A549 treated with RU486 at 1 μM for 4 hours (cell line): ENCODE measurements around the gene LPO. TPM values are rescaled to one million over a fixed set of nuclear protein-coding genes. Genes with fewer than 3 reads are reported as not detected.

Experiments used
- total RNA-seq: library from RNA; stranded (reverse); fragments of 200-300 nt; extraction: Qiagen RNA extraction; gene quantifications from 5 replicates; pipeline ENCODE4 v1.2.3, GENCODE V29; 2022; ENCODE audit warnings: low read depth

The LPO gene
- not detected in 5 replicates for total RNA-seq

DNA sequence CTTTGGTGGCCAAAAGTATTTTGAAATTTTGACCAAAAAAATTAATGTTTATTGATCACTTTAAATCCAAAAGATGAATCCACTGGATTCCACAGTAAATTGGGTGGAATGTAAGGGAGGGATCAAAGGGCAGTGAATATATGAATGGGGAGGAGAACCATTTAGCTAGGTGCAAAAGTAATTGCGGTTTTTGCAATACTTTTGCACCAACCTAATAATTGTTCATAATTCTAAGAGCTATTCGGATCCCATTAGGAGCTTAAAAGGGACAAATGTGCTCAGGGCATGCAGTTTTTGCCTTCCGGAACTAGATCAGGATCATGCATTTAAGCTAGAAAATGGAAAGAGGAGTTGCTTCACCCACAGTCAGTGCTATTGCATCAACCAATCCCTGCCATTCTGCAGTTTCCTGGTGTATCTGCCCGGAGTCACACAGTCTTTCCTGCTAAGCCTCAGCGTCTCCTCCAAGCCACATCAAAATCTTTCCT, at the start of gene LPO:
LPO (plus strand) TSS at position 438 of the 488 bp plus-strand sequence. CDS start 4,396 bp downstream, outside the sequence.

DNA sequence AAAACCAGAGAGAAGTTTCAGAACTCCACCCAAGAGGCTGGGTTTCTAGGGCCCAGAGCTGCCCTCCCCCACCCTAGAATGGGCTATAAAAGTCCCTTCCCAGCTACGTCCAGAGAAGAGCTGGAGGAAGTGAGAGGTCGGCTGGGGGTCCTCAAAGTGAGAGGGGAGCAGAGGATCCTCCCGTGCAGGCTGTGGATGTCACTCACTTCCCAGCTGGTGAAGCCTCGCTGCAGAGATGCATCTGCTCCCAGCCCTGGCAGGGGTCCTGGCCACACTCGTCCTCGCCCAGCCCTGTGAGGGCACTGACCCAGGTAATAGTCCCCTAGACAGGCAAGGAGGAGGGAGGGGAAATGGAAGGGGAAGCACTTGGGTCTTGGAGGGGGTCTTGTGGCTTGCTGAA, 45.8 kb upstream of the LPO start, which contains the start of gene EPX:
EPX (plus strand) TSS at position 115 of the 400 bp plus-strand sequence; CDS start at position 236, 121 bp downstream.

DNA sequence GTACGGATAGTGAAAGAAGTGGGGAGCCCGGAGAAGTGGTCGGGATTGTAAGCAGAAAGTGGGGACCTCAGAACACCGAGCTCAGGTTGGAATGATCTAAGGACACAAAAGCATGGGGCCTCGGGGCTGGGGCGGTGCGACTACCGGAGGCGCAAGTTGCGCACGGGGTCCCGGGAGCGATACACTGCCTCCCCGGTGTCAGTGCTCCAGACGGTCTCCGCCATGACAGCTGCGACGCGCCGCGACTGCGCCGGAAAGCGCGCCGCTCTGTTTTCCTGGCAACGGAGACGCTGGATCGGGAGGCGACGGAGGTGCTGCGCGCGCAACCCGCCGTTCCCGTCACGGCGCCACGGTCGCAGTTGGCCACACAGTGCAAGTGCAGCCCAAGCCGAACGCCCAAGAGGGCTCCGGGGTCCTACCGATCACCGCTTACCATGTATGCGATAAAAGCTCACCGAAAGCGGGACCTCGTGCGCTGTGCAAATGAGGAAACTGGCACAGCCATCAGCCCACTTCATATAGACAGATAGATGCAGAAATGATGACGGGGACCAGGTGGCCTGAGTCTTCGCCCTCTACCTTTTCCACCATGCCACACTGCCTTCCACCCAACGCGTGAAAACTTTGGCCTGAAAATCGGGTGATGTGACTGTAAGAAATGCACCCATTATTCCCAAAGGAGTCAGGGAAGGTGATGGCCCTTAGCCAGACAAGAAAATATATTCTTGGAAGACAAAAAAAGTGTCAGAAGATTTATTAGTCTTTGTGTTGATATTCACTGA, 19.2 kb upstream of the LPO start, which contains the start of gene MKS1:
MKS1 (minus strand) TSS at position 249 of the 782 bp plus-strand sequence; CDS start at position 224, 25 bp downstream.

DNA sequence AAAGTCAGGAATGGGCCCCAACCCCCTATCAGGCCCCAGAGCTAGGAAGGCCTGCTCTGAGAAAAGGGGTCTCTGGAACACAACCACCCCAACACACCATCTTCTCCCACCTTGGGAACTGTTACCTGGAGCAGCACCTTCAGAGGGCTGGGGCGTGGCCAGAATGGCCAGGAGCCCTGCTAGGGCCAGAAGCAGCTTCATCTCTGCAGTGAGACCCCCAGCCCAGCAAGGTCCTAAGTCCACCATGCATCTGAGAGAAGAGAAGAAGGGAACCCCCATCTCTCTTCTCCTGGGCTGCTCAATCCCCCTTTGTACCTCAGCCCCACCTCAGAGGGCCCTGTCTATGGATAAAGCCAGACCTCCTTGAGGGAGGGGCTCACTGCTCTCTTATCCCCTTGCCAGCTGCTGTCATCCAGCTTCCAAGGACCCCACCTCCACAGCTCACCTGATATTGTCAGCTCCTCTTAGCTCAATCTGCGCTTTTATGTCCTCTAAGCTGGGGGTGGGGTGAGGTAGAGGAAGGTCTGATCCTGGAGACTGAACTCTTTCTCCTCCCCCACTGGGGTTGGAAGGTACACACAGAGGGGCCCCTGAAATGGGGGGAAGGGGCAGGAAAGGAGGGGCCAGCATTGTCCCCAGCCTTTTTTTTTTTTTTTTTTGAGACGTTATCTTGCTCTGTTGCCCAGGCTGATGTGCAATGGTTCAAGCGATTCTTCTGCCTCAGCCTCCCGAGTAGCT, 42.3 kb downstream of the LPO start, which contains the start of gene MPO:
MPO (minus strand) TSS at position 456 of the 738 bp plus-strand sequence; CDS start at position 279, 177 bp downstream.

Other genes starting within 250 kb of the LPO start
- 213 to 296 TPM (median 260 TPM) in 5 replicates for gene SRSF1, start 231.3 kb upstream of the LPO start, total RNA-seq
- 18.9 to 27.2 TPM (median 23.2 TPM) in 5 replicates for gene DYNLL2, start 155.2 kb upstream of the LPO start, total RNA-seq
- gene OR4D1, start 90.2 kb upstream of the LPO start, total RNA-seq = 0.03 TPM in 1 of 5 replicates, not detected in the others
- not detected in 5 replicates for gene OR4D2, start 71.6 kb upstream of the LPO start, total RNA-seq
- gene EPX, start 45.9 kb upstream of the LPO start, total RNA-seq = not detected in 5 replicates
- 8.5 to 11.2 TPM (median 10.6 TPM) in 5 replicates for gene MKS1, start 19.3 kb upstream of the LPO start, total RNA-seq
- gene MPO, start 42.4 kb downstream of the LPO start, total RNA-seq = not detected in 5 replicates
- gene TSPOAP1, start 90.2 kb downstream of the LPO start, total RNA-seq = not detected in 5 replicates
- gene SUPT4H1, start 113.6 kb downstream of the LPO start, total RNA-seq = 101 to 168 TPM (median 147 TPM) in 5 replicates
- 0.10 to 0.47 TPM (median 0.32 TPM) in 5 replicates for gene RNF43, start 178.9 kb downstream of the LPO start, total RNA-seq
- not detected in 5 replicates for gene HSF5, start 249.8 kb downstream of the LPO start, total RNA-seq